ENCODE data around the gene OR2C1.

DNA sequence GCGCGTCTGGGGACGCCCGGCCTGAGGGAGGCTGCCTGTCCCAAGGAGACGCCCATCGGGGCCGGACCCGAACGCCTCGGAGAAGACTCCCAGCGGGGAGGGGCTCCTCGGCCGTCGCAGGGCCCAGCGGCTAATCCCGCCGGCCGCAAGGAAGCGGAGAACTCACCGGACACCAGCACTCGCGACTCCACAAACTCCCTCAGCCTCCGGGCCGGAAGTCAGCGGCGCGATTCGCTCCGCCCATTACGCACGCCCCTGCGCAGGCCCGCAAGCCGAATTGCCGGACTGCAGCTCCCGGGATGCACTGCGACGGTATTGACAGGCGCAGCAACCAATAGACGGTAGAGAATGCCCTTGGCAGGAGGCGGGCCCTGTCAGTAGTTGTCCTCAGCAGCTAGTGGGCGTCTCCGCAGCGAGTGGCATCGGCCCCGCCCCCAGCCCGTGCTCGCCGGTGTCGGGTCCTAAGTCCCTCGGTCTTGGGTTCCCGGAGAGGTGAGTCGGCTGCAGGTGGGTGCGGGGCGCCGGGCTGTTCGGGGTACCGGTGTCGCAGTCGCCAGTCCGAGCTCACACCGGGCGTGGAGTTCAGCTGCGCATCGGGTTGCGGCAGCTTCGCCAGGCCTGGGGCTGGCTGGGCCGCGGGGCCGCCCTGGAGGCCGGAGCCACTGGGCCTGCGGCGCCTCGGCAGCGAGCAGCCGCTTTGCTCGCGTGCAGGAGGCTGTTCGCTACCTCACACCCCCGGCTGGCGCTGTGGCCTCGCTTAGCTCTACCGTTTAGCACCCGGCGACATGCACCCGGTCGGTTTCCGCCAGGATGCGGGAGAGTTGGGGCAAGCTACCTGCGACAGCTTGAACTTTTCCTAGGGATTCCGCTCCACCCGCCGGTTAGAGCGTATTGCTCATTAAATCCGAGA is 45.3 kb downstream of the OR2C1 start, which contains the start of the genes ZNF174 and ZSCAN32:
- TF ChIP-seq EZH2 (IDR thresholded peaks at IDR 0.05; ENCODE audit: insufficient read depth, low read length): no peak
- TF ChIP-seq, protein P1, sequence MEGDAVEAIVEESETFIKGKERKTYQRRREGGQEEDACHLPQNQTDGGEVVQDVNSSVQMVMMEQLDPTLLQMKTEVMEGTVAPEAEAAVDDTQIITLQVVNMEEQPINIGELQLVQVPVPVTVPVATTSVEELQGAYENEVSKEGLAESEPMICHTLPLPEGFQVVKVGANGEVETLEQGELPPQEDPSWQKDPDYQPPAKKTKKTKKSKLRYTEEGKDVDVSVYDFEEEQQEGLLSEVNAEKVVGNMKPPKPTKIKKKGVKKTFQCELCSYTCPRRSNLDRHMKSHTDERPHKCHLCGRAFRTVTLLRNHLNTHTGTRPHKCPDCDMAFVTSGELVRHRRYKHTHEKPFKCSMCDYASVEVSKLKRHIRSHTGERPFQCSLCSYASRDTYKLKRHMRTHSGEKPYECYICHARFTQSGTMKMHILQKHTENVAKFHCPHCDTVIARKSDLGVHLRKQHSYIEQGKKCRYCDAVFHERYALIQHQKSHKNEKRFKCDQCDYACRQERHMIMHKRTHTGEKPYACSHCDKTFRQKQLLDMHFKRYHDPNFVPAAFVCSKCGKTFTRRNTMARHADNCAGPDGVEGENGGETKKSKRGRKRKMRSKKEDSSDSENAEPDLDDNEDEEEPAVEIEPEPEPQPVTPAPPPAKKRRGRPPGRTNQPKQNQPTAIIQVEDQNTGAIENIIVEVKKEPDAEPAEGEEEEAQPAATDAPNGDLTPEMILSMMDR (IDR thresholded peaks at IDR 0.05; ENCODE audit: insufficient read depth, low read depth, low read length): no peak

All from astrocyte (in vitro differentiated cells and primary cell).